Measurements from ENCODE around the gene SLC44A4. TPM values are rescaled to one million over a fixed set of nuclear protein-coding genes. Genes with fewer than 3 reads are reported as not detected.

The SLC44A4 gene
- total and polyA plus RNA-seq, 9 of the 15 experiments (the other 6 are each of a cell fraction or from before 2014, with no cell fraction given), result 7.9 to 18.6 (median 11.2) TPM

GRCh38 chr6:31822036-31822821 lies 56.6 kb downstream of the SLC44A4 start (continued):
- TF ChIP-seq ZBTB11 (CRISPR knock-in tag; IDR thresholded peaks at IDR 0.05) (peak in 1 of 3 experiments; percentile 25; a peak in 1 of 6 replicates), MCM3 (IDR thresholded peaks at IDR 0.05) (no peak), WHSC1 (IDR thresholded peaks at IDR 0.05; ENCODE audit: low read length) (no peak), POLR2G (IDR thresholded peaks at IDR 0.05; ENCODE audit: low read depth, low read length) (peak; percentile 15; the same call in 1 of the 2 replicates), ZNF655 (CRISPR knock-in tag; IDR thresholded peaks at IDR 0.05) (0 out of 2 replicates have a peak, but pooled peaks have one; percentile 25), FOS (IDR thresholded peaks at IDR 0.05; ENCODE audit: extremely low read depth, insufficient read length) (no peak), MYNN (IDR thresholded peaks at IDR 0.05) (peak; percentile 75), MYNN (CRISPR knock-in tag; IDR thresholded peaks at IDR 0.05) (no peak), SREBF2 (CRISPR knock-in tag; IDR thresholded peaks at IDR 0.05) (0 out of 2 replicates have a peak, but pooled peaks have one; percentile 42), PBX2 (CRISPR knock-in tag; IDR thresholded peaks at IDR 0.05; ENCODE audit: low read depth) (no peak), PBX2 (tag; conservative IDR thresholded peaks at IDR 0.05; ENCODE audit: low read depth) (0 out of 2 replicates have a peak, but pooled peaks have one; percentile 7), ZBTB5 (IDR thresholded peaks at IDR 0.05) (no peak), TBP (optimal IDR thresholded peaks at IDR 0.05; ENCODE audit: low read depth, low read length) (peak; percentile 95), DNMT1 (IDR thresholded peaks at IDR 0.05) (peak; percentile 57; the same call in 1 of the 2 replicates), ZNF232 (CRISPR knock-in tag; IDR thresholded peaks at IDR 0.05) (peak; percentile 25; the same call in 1 of the 2 replicates), BRD4 (IDR thresholded peaks at IDR 0.05) (peak; percentile 84), KDM4B (IDR thresholded peaks at IDR 0.05; ENCODE audit: borderline replicate concordance in 2 of 2, low read depth in 1 of 2) (peak in 1 of 2 experiments; percentile 94; a peak in 2 of 4 replicates), ZNF695 (CRISPR knock-in tag; IDR thresholded peaks at IDR 0.05) (0 out of 2 replicates have a peak, but pooled peaks have one; percentile 3)
